H1 (cell line): Measurements from ENCODE around the gene CTNNA3.

Experiments
- EZH2 ChIP-seq: fragments of 200-600 bp; sonication (generic); IDR thresholded peaks from 2 replicates; pipeline ENCODE4 v1.7.1; 2012; ENCODE audit warnings: low read depth, mild to moderate bottlenecking, moderate library complexity, low read length, inconsistent platforms; ENCODE audit not compliant: severe bottlenecking
- FOSL1 ChIP-seq: IDR thresholded peaks from 2 replicates; pipeline ENCODE4 v1.6.1; 2011; ENCODE audit warnings: mild to moderate bottlenecking, low read depth, low read length, moderate library complexity; ENCODE audit not compliant: insufficient read depth
- JUND ChIP-seq: IDR thresholded peaks from 2 replicates; pipeline ENCODE4 v1.6.1; 2011; ENCODE audit warnings: mild to moderate bottlenecking, improper control_type of control experiment, low read length
- POLR2A ChIP-seq, 2 experiments: IDR thresholded peaks; 1 replicate in 1 of 2; 2 replicates in 1 of 2; pipeline ENCODE4 v1.6.1; 2011; ENCODE audit warnings: low read depth in 2 of 2, low read length in 2 of 2, mild to moderate bottlenecking in 2 of 2; ENCODE audit errors: control extremely low read depth in 1 of 2
- TCF12 ChIP-seq: IDR thresholded peaks from 2 replicates; pipeline ENCODE4 v1.6.1; 2011; ENCODE audit warnings: low read depth, mild to moderate bottlenecking, low read length
- YY1 ChIP-seq: IDR thresholded peaks from 2 replicates; pipeline ENCODE4 v1.6.1; 2011; ENCODE audit warnings: low read depth, mild to moderate bottlenecking, low read length
- TF ChIP-seq, protein P1 (sequence below), 3 experiments: IDR thresholded peaks; 1 replicate in 2 of 3; 2 replicates in 1 of 3; pipeline versions ENCODE4 v1.5.1 to v1.6.1; 2011; ENCODE audit warnings: low read length in 3 of 3, mild to moderate bottlenecking in 3 of 3, inconsistent platforms in 2 of 3, low read depth in 1 of 3, moderate library complexity in 1 of 3; ENCODE audit not compliant: insufficient read depth in 1 of 3; ENCODE audit errors: control extremely low read depth in 1 of 3

DNA sequence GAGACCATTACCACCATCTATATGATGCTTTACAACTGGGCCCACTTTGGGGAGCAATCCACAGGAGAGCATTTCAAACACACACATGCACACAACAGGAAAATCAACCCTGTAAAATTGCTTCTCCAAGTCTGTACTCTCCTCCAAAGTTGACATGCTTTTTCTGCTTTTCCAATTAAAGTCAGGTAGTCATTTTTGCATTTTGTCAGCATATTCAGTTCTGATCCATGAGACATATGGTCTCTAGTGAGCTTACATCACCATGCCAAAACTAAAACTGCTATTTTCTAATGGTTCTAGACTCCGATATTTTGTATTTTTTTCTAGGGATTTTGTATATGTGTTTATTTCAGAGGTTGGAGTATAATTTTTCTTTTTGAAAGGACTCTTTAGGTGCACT lies 1143.7 kb downstream of the CTNNA3 start:
- TF ChIP-seq EZH2, result no peak
- TF ChIP-seq, protein P1, sequence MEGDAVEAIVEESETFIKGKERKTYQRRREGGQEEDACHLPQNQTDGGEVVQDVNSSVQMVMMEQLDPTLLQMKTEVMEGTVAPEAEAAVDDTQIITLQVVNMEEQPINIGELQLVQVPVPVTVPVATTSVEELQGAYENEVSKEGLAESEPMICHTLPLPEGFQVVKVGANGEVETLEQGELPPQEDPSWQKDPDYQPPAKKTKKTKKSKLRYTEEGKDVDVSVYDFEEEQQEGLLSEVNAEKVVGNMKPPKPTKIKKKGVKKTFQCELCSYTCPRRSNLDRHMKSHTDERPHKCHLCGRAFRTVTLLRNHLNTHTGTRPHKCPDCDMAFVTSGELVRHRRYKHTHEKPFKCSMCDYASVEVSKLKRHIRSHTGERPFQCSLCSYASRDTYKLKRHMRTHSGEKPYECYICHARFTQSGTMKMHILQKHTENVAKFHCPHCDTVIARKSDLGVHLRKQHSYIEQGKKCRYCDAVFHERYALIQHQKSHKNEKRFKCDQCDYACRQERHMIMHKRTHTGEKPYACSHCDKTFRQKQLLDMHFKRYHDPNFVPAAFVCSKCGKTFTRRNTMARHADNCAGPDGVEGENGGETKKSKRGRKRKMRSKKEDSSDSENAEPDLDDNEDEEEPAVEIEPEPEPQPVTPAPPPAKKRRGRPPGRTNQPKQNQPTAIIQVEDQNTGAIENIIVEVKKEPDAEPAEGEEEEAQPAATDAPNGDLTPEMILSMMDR (IDR thresholded peaks at IDR 0.05; ENCODE audit: control extremely low read depth in 1 of 3, insufficient read depth in 1 of 3, low read depth in 1 of 3, low read length in 3 of 3), result no peak
- TF ChIP-seq JUND, result no peak
- TF ChIP-seq POLR2A (IDR thresholded peaks at IDR 0.05; ENCODE audit: control extremely low read depth in 1 of 2, low read depth in 2 of 2, low read length in 2 of 2), result no peak
- no peak for TF ChIP-seq FOSL1
- TF ChIP-seq TCF12, result no peak
- no peak for TF ChIP-seq YY1
